GM18873 (cell line): Measurements from ENCODE around the gene AGPAT4.

Experiments
- ATAC-seq: cut with Tn5 transposase; IDR thresholded peaks from one replicate; pipeline ENCODE4 v1.9.1; 2021; ENCODE audit warnings: mild to moderate bottlenecking, moderate library complexity, moderate number of reproducible peaks; ENCODE audit not compliant: unreplicated experiment, low FRiP score

AGPAT4 gene

GRCh38 chr6:161290751-161291150, 16.9 kb upstream of the AGPAT4 start:
- ATAC-seq: no peak

GRCh38 chr6:161284653-161285052, 10.8 kb upstream of the AGPAT4 start:
- ATAC-seq: no peak

- no peak for ATAC-seq
These were observed 7.2 kb upstream of the AGPAT4 start for GRCh38 chr6:161281092-161281491.

DNA sequence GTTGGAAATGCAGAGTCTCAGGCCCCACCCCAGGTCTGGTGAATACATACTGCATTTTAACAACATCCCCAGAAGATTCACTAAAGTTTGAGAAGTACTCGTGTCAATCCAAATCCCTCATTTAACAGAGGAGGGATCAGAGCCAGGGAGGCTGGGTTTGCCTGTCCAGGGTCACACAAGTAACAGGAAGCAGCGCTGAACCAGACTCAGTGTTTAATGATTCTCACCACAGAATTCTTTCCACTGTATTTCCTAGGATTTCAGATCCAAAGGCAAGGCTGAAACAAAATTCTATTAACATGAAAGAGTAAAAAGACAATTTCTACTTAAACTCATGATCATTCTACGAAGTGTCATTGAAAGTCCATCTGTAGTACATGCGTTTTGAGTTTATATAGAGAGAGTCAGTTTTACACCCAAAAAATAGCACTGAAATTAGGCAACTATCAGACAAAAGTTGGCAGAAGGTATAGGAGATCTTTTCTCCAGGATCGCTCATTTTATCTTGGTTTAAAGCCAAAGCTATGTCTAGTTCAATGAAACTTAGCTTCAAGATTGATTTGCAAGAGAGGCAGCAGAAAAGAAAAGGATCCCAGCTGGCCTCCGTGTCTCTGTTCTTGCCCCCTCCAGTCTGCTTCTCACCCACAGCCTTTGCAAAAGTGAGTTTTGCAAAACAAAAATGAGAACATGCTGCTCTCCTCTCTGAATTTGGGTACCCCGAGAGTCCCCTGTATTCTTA, 6.0 kb upstream of the AGPAT4 start:
- ATAC-seq: no peak

DNA sequence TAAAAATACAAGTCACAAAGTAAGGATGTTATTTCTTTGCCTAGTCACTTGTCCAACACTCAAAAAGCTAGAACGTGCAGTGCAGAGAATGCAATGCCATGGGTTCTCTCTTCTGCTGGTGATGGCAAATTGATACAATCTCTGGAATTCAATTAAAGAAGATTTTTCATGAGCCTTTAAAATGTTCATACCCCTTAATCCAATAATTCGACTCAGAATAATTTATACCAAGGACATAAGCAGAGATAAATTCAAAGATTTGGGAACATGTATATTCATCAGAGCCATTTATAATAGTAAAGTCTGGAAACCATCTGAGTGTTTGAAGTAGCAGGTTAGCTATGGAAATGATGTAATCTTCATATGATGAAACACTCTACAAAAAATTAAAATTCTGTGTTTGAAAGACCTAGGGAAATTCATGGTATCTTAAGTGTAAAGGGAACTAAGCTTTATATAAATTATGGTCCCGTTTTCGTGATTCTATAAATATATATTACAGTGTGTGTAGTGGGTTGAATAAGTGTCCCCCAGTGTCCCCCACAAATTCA, 2.8 kb upstream of the AGPAT4 start:
- ATAC-seq: no peak

GRCh38 chr6:161274898-161275297, 1.0 kb upstream of the AGPAT4 start:
- no peak for ATAC-seq

- no peak for ATAC-seq
These were observed 612 bp upstream of the AGPAT4 start for GRCh38 chr6:161274488-161274858.

DNA sequence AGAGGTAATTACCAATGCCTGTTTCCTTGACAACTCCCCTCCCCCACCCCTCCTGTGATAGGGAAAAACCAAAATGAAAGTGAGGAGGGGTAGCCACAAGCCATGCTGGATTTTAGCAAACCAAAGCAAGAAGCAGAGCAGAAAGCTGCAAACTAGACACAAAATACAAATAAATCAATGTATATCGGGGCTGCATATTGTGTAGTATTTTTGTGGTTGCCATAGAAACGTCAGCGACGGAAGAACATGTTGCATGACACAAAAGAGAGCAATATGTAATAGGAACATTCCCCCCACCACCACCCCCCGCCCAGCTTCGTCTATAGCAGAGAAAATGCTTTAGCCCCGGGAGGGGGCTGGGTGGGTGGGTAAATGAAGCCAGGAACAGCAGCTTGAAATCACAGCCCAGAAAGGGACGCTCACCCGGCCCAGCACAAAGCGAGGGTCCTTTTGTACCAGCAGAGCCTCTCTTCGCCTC, 548 bp downstream of the AGPAT4 start:
- no peak for ATAC-seq

DNA sequence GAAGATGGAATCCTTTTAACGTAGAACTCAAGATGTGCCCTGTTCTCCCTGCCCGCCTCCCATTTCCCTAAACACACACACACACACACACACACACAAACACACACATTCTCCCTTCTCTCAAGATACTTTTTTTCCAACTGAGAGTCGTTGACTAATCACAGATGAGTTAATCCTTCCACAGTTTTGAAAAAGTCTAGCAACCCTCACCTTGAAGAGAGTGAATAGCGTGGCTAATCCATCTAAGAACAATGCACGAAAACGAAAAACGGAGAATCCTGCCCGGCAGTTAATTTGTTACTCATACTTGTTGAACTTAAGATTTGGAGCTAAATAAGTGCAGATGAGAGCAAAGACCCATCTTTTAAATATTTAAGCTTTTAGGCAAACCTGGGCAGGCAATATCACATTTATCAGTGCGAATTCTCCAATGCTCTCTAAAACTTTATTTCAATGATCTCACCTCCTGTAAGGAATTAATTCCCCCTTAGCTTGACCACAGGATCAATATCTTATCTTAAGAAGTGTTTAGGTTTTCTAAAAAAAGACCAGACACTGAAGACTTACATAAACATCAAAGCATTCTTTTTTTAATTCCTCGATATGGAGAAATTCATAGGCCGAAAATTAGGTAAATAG, 1.1 kb downstream of the AGPAT4 start:
- ATAC-seq: no peak

GRCh38 chr6:161271343-161272030, 2.4 kb downstream of the AGPAT4 start:
- ATAC-seq: no peak

DNA sequence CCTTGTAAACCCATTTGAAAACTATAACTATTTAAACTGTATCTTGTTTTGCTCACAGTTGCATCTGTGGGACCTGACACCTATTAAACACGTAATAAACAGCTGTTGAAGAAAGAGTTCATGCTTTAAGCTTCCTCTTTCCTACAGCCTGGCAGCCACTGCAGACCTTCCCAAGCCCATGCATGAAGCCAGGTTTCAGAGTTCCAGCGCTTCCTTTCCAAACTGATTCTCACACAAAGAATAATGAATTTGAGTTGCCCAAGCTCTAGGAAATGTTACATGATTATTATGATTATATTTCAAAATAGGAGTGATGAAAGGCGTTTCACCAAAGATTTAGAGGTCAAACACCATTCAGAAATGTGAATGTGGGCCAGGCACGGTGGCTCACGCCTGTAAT, 3.7 kb downstream of the AGPAT4 start:
- no peak for ATAC-seq

DNA sequence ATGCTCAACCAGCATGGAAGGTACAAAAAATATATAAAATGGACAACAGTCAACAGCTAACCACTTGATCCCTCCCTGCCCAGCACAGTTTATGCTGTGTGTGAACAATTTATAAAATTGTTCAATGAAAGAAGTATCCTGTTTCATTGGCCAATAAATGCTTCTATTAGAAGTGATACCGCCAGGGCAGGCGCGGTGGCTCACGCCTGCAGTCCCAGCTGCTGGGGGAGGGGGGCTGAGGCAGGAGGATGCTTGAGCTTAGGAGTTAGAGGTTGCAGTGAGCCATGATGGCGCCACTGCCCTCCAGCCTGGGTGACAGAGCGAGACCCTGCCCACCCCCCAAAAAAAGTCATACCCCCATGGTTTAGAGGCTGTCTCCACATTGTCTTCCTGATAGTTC, 4.6 kb downstream of the AGPAT4 start:
- ATAC-seq: no peak

DNA sequence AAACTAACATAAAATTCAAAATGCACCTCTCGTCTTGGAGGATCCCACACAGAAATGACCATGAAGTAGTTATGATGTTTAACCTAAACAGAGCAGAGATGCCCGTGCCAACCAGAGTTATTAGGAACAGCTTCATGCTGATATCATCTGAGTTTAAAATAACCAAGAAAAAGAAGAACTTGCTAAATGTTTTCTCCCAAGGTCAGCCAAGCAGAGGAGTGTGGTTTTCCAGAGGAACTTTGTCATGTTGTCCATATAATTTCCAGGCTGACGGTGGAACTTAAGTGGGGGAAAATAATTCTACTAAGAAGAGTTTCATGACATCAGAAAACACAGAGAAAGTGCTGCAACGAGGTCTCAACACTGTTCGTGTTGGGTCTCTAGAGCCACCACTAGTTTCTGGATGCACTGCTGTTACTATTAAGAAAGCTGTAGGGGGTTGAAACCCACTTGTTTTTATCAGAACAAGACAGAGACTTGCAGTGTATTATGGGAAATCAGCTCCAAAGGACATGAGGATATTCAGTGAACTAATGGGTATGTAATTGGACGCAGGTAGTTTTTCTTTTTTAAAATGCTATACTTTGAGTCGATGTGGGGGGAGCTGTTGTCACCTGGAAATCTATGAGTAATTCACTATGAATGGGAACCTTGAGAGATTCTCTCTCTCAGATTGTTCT, 5.2 kb downstream of the AGPAT4 start:
- no peak for ATAC-seq

GRCh38 chr6:161266513-161267230, 7.2 kb downstream of the AGPAT4 start:
- ATAC-seq: no peak

DNA sequence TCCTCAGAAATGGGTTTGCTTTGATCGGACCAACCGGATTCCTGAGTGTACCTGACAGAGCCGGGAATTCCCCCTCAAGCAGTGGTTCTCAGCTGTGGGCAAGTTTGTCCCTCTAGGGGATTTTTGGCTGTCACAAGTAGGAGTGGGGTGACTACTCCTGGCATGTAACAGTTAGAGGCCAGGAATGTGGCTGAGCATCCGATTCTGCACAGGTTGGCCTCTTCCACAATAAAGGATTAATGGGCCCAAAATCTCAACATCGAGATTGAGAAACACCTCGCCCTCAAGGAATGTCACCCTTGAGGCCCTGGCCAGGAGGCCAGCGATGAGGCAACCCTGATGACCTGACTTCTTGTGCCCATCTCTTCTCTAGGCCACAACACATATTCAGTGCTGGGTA, 7.9 kb downstream of the AGPAT4 start:
- no peak for ATAC-seq

DNA sequence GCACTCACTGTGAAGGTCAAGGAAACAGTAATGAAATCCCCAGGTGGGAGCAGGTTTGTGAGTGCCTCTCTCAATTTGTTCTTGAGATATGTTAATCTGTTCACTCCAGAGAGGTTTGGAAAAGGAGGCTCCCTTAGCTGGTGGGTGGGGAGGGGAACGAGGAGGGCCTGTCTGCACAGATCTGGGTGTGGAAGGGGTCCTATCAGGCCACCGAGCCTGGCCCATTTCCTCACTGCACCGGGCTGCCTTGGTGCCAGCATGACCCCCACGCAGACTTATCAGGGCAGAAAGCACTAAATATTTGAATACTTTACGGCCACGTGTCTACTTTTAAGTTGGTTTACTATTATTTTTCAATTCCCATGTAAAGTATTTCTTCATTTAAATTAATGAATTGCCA, 8.3 kb downstream of the AGPAT4 start:
- ATAC-seq: no peak

- no peak for ATAC-seq
These were observed 9.7 kb downstream of the AGPAT4 start for GRCh38 chr6:161264181-161264580.

DNA sequence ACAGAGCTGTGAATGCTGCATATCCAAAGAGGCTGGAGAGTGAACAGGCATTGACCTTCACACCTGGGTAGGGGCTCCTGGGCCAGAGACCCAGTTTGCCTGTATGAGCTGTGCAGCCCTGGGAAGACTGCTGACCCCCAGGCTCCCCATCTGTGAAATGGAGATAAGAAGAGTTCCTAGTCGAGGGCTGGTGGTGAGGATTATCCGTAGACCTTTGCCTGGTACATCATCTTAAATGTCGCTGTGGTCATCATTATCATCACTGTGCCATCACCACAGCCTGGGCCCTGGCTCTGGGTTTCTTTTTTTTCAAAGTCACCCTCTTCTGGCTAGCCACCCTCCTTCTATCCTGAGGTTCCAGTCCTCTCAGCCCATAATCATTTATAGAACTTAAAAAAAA, 12.0 kb downstream of the AGPAT4 start:
- no peak for ATAC-seq

DNA sequence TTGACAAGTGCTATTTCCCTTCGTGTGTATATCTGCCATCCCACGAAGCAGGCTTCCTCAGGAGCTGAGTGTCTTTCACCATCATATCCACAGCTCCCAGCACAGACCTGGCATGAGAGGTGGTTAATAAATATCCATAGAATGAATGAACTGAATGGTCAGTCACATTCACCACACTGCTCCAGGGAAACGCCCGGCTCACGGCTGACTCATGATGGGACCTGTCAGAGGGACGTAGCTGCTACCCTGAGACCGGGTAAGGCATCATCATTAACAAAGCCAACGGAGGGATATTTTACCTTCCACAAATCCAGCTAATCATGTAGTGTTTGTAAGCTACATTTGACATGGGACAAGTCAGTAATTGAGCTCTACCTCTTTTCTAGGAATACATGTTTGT, 12.5 kb downstream of the AGPAT4 start:
- ATAC-seq: no peak

- ATAC-seq: no peak
These were observed 14.6 kb downstream of the AGPAT4 start for GRCh38 chr6:161259302-161259701.
